ENCODE measurements around the gene FOS. TPM values are rescaled to one million over a fixed set of nuclear protein-coding genes. Genes with fewer than 3 reads are reported as not detected.
A peak's percentile ranks its signal among the peaks of the same experiment; 100 is the strongest.

FOS gene
- total RNA-seq, 1 experiment from 2014 or later = 5.5 TPM

- H3K79me2 ChIP-seq (ENCODE audit: low read length) = no peaks in the 10 kb centered on the region
- H3K4me3 ChIP-seq (ENCODE audit: low read length) = no peak overlapping the region
- H3K27me3 ChIP-seq (ENCODE audit: low read length) = no peaks in the 10 kb centered on the region
- H3K4me2 ChIP-seq (ENCODE audit: low read depth, low read length, poor library complexity, severe bottlenecking) = no peak overlapping the region
- no peak overlapping the region for H3K27ac ChIP-seq (ENCODE audit: low read length)
- no peak overlapping the region for H3K9ac ChIP-seq (ENCODE audit: low read length)
- no peaks in the 10 kb centered on the region for H3K36me3 ChIP-seq (ENCODE audit: insufficient read depth, low read length)
- H3K9me3 ChIP-seq (ENCODE audit: low read length) = no peaks in the 10 kb centered on the region
- no peaks in the 10 kb centered on the region for H3K9me2 ChIP-seq (replicated peaks; ENCODE audit: insufficient read depth, low read length)
- no peaks in the 10 kb centered on the region for H3K4me1 ChIP-seq (ENCODE audit: low read length)
- no peak for DNase-seq
- H2AFZ ChIP-seq (ENCODE audit: low read length) = no peak overlapping the region
- no peaks in the 10 kb centered on the region for H4K20me1 ChIP-seq (ENCODE audit: insufficient read depth, low read depth, low read length)
Observed at GRCh38 chr14:75268633-75269550, 9.7 kb upstream of the FOS start.

- H3K9me3 ChIP-seq (ENCODE audit: low read length) = no peaks in the 10 kb centered on the region
- no peak overlapping the region for H3K4me3 ChIP-seq (ENCODE audit: low read length)
- no peak for DNase-seq
- H3K79me2 ChIP-seq (ENCODE audit: low read length) = no peaks in the 10 kb centered on the region
- no peaks in the 10 kb centered on the region for H3K27me3 ChIP-seq (ENCODE audit: low read length)
- H3K36me3 ChIP-seq (ENCODE audit: insufficient read depth, low read length) = no peaks in the 10 kb centered on the region
- no peak overlapping the region for H3K4me2 ChIP-seq (ENCODE audit: low read depth, low read length, poor library complexity, severe bottlenecking)
- no peak overlapping the region for H2AFZ ChIP-seq (ENCODE audit: low read length)
- 0 out of 2 replicates have a peak, but pooled peaks cover 3% of the 10 kb centered on the region for H3K4me1 ChIP-seq (ENCODE audit: low read length)
- H3K9ac ChIP-seq (ENCODE audit: low read length) = no peak overlapping the region
- H3K9me2 ChIP-seq (replicated peaks; ENCODE audit: insufficient read depth, low read length) = no peaks in the 10 kb centered on the region
- peaks cover 4% of the 10 kb centered on the region; the same call in 1 of the 2 replicates for H4K20me1 ChIP-seq (ENCODE audit: insufficient read depth, low read depth, low read length)
- no peak overlapping the region for H3K27ac ChIP-seq (ENCODE audit: low read length)
Observed at GRCh38 chr14:75271514-75271913, 7.1 kb upstream of the FOS start.

- Histone ChIP-seq H3K9me3 (ENCODE audit: low read length) (no peaks in the 10 kb centered on the region), H3K36me3 (ENCODE audit: insufficient read depth, low read length) (no peaks in the 10 kb centered on the region), H3K4me2 (ENCODE audit: low read depth, low read length, poor library complexity, severe bottlenecking) (no peak overlapping the region), H4K20me1 (ENCODE audit: insufficient read depth, low read depth, low read length) (peaks cover 6% of the 10 kb centered on the region; the same call in 1 of the 2 replicates), H3K9me2 (replicated peaks; ENCODE audit: insufficient read depth, low read length) (no peaks in the 10 kb centered on the region), H2AFZ (ENCODE audit: low read length) (no peak overlapping the region), H3K27ac (ENCODE audit: low read length) (no peak overlapping the region), H3K27me3 (ENCODE audit: low read length) (no peaks in the 10 kb centered on the region), H3K79me2 (ENCODE audit: low read length) (no peaks in the 10 kb centered on the region), H3K9ac (ENCODE audit: low read length) (no peak overlapping the region), H3K4me1 (ENCODE audit: low read length) (peaks cover 16% of the 10 kb centered on the region), H3K4me3 (ENCODE audit: low read length) (no peak overlapping the region)
- DNase-seq = no peak
Observed at GRCh38 chr14:75273272-75274049, 5.2 kb upstream of the FOS start.

- Histone ChIP-seq H3K4me3 (ENCODE audit: low read length) (no peak overlapping the region), H3K79me2 (ENCODE audit: low read length) (no peaks in the 10 kb centered on the region), H3K4me2 (ENCODE audit: low read depth, low read length, poor library complexity, severe bottlenecking) (no peak overlapping the region), H2AFZ (ENCODE audit: low read length) (no peak overlapping the region), H3K27ac (ENCODE audit: low read length) (no peak overlapping the region), H3K9ac (ENCODE audit: low read length) (no peak overlapping the region), H3K9me2 (replicated peaks; ENCODE audit: insufficient read depth, low read length) (no peaks in the 10 kb centered on the region), H3K36me3 (ENCODE audit: insufficient read depth, low read length) (no peaks in the 10 kb centered on the region), H3K4me1 (ENCODE audit: low read length) (peaks cover 22% of the 10 kb centered on the region), H4K20me1 (ENCODE audit: insufficient read depth, low read depth, low read length) (peaks cover 8% of the 10 kb centered on the region), H3K27me3 (ENCODE audit: low read length) (no peaks in the 10 kb centered on the region), H3K9me3 (ENCODE audit: low read length) (no peaks in the 10 kb centered on the region)
- DNase-seq = no peak
Observed at GRCh38 chr14:75274050-75274898, 4.4 kb upstream of the FOS start.

GRCh38 chr14:75274899-75275569 lies 3.6 kb upstream of the FOS start:
- no peak overlapping the region for H3K9ac ChIP-seq (ENCODE audit: low read length)
- no peak overlapping the region for H2AFZ ChIP-seq (ENCODE audit: low read length)
- H3K27ac ChIP-seq (ENCODE audit: low read length) = no peak overlapping the region
- H3K4me1 ChIP-seq (ENCODE audit: low read length) = peaks cover 26% of the 10 kb centered on the region
- no peaks in the 10 kb centered on the region for H3K9me2 ChIP-seq (replicated peaks; ENCODE audit: insufficient read depth, low read length)
- no peaks in the 10 kb centered on the region for H3K79me2 ChIP-seq (ENCODE audit: low read length)
- no peak overlapping the region for H3K4me2 ChIP-seq (ENCODE audit: low read depth, low read length, poor library complexity, severe bottlenecking)
- H4K20me1 ChIP-seq (ENCODE audit: insufficient read depth, low read depth, low read length) = peaks cover 14% of the 10 kb centered on the region
- H3K9me3 ChIP-seq (ENCODE audit: low read length) = no peaks in the 10 kb centered on the region
- H3K27me3 ChIP-seq (ENCODE audit: low read length) = no peaks in the 10 kb centered on the region
- no peak for DNase-seq
- no peak overlapping the region for H3K4me3 ChIP-seq (ENCODE audit: low read length)
- H3K36me3 ChIP-seq (ENCODE audit: insufficient read depth, low read length) = no peaks in the 10 kb centered on the region

GRCh38 chr14:75275598-75275997 lies 3.0 kb upstream of the FOS start:
- no peaks in the 10 kb centered on the region for H3K36me3 ChIP-seq (ENCODE audit: insufficient read depth, low read length)
- H3K4me3 ChIP-seq (ENCODE audit: low read length) = no peak overlapping the region
- H3K9me3 ChIP-seq (ENCODE audit: low read length) = no peaks in the 10 kb centered on the region
- peaks cover 14% of the 10 kb centered on the region for H4K20me1 ChIP-seq (ENCODE audit: insufficient read depth, low read depth, low read length)
- no peak overlapping the region for H3K4me2 ChIP-seq (ENCODE audit: low read depth, low read length, poor library complexity, severe bottlenecking)
- no peak for DNase-seq
- no peaks in the 10 kb centered on the region for H3K79me2 ChIP-seq (ENCODE audit: low read length)
- no peaks in the 10 kb centered on the region for H3K9me2 ChIP-seq (replicated peaks; ENCODE audit: insufficient read depth, low read length)
- peaks cover 26% of the 10 kb centered on the region for H3K4me1 ChIP-seq (ENCODE audit: low read length)
- no peak overlapping the region for H3K27ac ChIP-seq (ENCODE audit: low read length)
- no peak overlapping the region for H3K9ac ChIP-seq (ENCODE audit: low read length)
- no peak overlapping the region for H2AFZ ChIP-seq (ENCODE audit: low read length)
- H3K27me3 ChIP-seq (ENCODE audit: low read length) = no peaks in the 10 kb centered on the region

GRCh38 chr14:75277008-75277814 lies 1.4 kb upstream of the FOS start:
- H4K20me1 ChIP-seq (ENCODE audit: insufficient read depth, low read depth, low read length) = peaks cover 14% of the 10 kb centered on the region
- H3K4me1 ChIP-seq (ENCODE audit: low read length) = peaks cover 26% of the 10 kb centered on the region
- H3K4me3 ChIP-seq (ENCODE audit: low read length) = peak overlapping the region; percentile 82
- peak; percentile 54 for DNase-seq
- H3K27ac ChIP-seq (ENCODE audit: low read length) = no peak overlapping the region
- H3K27me3 ChIP-seq (ENCODE audit: low read length) = no peaks in the 10 kb centered on the region
- no peaks in the 10 kb centered on the region for H3K9me3 ChIP-seq (ENCODE audit: low read length)
- peak overlapping the region; percentile 82; the same call in 1 of the 2 replicates for H2AFZ ChIP-seq (ENCODE audit: low read length)
- no peaks in the 10 kb centered on the region for H3K36me3 ChIP-seq (ENCODE audit: insufficient read depth, low read length)
- H3K9ac ChIP-seq (ENCODE audit: low read length) = peak overlapping the region; percentile 63
- peak overlapping the region; percentile 99 for H3K4me2 ChIP-seq (ENCODE audit: low read depth, low read length, poor library complexity, severe bottlenecking)
- no peaks in the 10 kb centered on the region for H3K9me2 ChIP-seq (replicated peaks; ENCODE audit: insufficient read depth, low read length)
- no peaks in the 10 kb centered on the region for H3K79me2 ChIP-seq (ENCODE audit: low read length)
